GM12801 (cell line): ENCODE data around the gene ZNF410.

ENCODE experiments used
- TF ChIP-seq, protein P1 (sequence below): IDR thresholded peaks from one replicate; pipeline ENCODE4 v1.5.1; 2011; ENCODE audit warnings: control low read depth; ENCODE audit not compliant: insufficient read length; ENCODE audit errors: extremely low read depth

The ZNF410 gene

DNA sequence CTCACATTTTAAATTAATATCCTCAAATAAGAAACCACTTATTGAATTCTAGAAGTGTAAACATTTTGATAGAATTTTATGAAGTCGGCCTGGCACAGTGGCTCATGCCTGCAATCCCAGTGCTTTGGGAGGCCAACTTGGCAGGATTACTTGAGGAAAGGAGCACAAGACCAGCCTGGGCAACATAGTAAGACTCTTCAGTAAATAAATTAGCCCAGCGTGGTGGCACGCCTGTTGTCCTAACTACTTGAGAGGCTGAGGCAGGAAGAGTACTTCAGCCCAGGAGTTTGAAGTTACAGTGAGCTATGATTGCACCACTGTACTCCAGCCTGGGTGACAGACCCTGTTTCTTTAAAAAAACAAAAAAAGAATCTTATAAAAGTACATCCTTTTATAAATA is 8.9 kb upstream of the ZNF410 start:
- TF ChIP-seq, protein P1, sequence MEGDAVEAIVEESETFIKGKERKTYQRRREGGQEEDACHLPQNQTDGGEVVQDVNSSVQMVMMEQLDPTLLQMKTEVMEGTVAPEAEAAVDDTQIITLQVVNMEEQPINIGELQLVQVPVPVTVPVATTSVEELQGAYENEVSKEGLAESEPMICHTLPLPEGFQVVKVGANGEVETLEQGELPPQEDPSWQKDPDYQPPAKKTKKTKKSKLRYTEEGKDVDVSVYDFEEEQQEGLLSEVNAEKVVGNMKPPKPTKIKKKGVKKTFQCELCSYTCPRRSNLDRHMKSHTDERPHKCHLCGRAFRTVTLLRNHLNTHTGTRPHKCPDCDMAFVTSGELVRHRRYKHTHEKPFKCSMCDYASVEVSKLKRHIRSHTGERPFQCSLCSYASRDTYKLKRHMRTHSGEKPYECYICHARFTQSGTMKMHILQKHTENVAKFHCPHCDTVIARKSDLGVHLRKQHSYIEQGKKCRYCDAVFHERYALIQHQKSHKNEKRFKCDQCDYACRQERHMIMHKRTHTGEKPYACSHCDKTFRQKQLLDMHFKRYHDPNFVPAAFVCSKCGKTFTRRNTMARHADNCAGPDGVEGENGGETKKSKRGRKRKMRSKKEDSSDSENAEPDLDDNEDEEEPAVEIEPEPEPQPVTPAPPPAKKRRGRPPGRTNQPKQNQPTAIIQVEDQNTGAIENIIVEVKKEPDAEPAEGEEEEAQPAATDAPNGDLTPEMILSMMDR, result no peak

DNA sequence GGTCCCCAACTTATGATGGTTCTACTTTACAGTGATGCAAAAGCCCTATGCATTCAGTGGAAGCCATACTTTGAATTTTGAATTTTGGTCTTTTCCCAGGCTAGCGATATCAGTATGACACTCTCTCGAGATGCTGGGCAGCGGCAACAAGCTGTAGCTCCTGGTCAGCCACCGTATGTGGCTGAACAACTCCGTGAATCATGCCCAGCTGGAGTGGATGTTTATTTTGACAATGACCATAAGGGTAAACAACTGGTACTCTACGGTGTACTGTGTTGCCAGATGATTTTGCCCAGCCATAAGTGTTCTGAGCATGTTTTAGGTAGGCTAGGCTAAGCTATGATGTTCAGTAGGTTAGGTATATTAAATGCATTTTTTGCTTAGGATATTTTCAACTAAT is 8.2 kb upstream of the ZNF410 start:
- TF ChIP-seq, protein P1, result no peak

DNA sequence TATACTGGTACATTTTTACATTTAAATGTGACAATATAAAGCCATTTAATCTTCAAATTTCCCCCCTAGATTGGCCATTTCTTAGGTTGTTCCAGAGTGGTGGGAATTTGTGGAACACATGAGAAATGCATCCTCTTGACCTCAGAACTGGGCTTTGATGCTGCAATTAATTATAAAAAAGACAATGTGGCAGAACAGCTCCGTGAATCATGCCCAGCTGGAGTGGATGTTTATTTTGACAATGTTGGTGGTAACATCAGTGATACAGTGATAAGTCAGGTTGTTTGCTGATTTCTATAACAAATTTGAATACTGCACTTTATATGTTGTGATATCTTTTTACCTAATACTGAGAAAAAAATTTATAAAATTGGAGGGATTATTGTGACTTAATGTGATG is 7.6 kb upstream of the ZNF410 start:
- TF ChIP-seq, protein P1, result no peak

DNA sequence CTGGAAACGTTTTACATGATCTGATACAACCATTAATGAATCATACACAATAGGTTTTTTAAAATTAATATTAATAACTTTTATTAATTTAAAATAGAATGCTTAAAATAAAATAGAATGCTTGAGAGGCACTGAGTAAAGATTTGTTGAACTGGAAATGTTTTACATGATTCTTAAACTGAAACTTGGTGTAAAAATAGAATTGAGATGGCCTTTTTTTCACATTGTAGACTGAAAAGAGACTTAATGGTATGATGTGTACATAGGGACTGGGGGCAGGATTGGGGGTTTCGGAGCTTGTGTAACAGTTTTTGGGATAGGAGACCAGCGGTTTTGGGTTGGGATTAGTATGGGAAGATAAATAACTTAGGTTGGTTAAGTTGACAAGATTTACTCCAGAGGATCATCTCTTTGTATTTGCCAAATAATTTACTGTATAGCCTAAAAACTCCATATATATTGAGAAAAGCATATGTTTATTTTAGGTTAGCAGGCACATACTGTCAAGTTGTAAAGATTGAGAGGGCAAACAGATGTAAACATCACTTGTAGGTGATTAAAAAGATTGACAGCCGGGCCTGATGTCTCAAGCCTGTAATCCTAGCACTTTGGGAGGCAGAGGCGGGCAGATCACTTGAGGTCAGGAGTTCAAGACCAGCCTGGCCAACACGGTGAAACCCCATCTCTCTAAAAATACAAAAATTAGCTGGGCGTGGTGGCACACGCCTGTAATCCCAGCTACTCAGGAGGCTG is 2.0 kb upstream of the ZNF410 start:
- TF ChIP-seq, protein P1, result no peak

DNA sequence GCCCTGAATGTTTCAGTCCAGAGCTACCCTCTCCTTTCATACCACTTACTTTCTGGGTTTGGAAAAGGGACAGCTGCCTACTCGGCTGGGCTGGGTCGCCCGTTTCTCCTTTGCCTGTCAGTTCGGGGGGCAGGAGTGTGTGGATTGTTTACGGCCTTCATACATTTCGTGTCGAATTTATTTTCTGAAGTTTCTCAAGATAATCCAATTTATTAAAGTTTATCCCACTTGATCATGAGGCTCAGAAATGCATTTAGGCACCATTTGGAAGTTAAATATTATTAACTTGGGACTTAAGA is 608 bp downstream of the ZNF410 start:
- TF ChIP-seq, protein P1, result no peak

DNA sequence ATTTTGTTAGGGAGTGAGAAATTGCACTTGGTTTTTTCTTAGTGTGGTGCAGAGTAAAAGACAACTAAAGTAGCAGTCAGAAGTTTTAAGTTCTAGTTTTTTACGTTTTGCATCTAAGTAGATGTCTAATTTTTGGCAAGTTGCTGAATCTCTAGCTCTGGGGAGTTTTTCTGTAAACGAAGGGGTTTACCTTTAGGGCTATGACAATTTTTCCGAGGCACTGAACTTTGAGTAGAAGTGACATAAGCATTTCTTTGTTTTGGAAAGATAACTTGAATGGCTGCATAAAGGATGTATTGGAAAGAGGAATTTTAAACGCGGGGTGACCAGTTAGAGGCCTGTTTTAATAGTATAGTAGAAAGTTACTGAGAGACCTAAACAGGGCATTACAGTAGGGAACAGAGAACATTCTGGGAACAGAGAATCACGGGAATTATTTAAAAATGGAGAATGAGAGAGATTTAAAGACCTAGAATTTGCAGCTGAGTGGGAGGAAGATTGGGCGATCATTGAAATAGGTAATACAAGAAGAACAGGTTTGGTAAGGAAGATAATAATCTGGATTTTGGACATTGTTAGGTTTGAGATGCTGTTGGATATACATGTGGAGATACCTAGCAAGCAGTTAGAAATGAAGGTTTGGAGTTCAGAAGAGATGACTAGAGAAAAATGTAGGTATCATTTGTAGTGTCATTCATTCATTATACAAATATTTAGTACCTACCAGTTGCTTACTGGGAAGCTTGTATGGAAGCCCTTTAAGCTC is 1.2 kb downstream of the ZNF410 start:
- TF ChIP-seq, protein P1, result no peak

DNA sequence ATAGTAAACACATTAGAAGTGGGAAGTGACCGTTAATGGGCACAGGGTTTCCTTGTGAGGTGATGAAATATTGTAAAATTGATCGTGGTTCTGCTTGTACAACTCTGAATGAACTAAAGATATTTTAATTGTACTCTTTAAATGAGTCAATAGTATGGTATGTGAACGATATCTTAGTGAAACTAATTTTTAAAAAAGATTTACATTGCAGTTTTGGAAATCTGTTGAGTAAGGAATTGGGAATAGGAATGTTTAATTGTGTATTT is 1.7 kb downstream of the ZNF410 start:
- TF ChIP-seq, protein P1, result no peak
